Measurements from ENCODE around the gene ARHGEF4. TPM values are rescaled to one million over a fixed set of nuclear protein-coding genes. Genes with fewer than 3 reads are reported as not detected.
A peak's percentile ranks its signal among the peaks of the same experiment; 100 is the strongest.

The ARHGEF4 gene
- total and polyA plus RNA-seq, 5 donors from 2014 or later: 0.22 to 1.7 (median 0.48) TPM; not detected in 1

GRCh38 chr2:131046918-131047652, 210.4 kb downstream of the ARHGEF4 start:
- Histone ChIP-seq H3K36me3 (ENCODE audit: control insufficient read depth, insufficient read depth, low read length) (peaks cover 49% of the 10 kb centered on the region), H3K4me3 (ENCODE audit: low read depth, low read length) (no peak overlapping the region), H3K9me3 (ENCODE audit: control insufficient read depth in 2 of 2, low read length in 2 of 2) (no peaks in the 10 kb centered on the region), H3K27me3 (ENCODE audit: control insufficient read depth, insufficient read depth, low read length) (no peaks in the 10 kb centered on the region), H3K27ac (ENCODE audit: insufficient read depth, low read length, poor library complexity, severe bottlenecking) (no peak overlapping the region), H3K4me1 (ENCODE audit: control insufficient read depth, insufficient read depth, low read length, poor library complexity, severe bottlenecking) (peaks cover 3% of the 10 kb centered on the region)
- ATAC-seq (ENCODE audit: low read depth in 2 of 2) (no peak), DNase-seq (no peak)
- Mint-ChIP-seq H3K27me3 (no peaks in the 10 kb centered on the region), H3K4me1 (peaks cover 0 to 9% (median 2%) of the 10 kb centered on the region in 4 donors), H3K27ac (no peak overlapping the region), H3K9me3 (no peaks in the 10 kb centered on the region), H3K4me3 (no peak overlapping the region), H3K36me3 (peaks cover 36% of the 10 kb centered on the region)

DNA sequence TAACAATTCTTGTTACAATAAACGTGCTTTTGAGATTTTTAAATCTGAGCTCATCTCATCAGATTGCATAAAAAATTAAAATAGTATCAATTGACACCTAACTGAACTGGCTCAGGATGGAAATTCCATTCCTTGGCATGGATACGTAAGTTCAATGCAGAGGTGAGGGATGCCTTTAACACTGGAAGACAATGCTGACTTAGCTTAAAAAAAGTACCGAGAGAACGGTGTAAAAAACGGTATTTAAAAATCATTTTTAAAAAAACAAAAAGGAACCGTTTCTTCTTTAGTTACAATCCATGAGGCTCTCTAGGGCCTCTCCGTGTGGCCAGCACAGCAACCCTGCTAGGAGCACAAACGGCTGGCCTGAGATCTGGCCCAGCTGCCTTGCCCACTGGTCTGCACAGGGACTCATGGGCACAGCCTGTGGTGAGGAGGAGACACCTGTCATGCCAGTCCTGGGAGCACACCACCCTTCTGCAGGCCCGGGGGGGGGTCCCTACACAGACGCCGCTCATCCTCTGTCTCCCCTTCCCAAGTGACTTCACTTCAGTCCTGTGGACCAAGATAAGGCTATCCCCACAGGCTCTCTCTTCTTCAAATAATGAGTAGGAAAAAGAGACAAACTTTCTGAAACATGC, 211.3 kb downstream of the ARHGEF4 start:
- Mint-ChIP-seq H3K4me1 (peaks cover 0 to 4% (median 0%) of the 10 kb centered on the region in 4 donors), H3K27ac (no peak overlapping the region), H3K4me3 (no peak overlapping the region), H3K9me3 (no peaks in the 10 kb centered on the region), H3K36me3 (peaks cover 45% of the 10 kb centered on the region), H3K27me3 (no peaks in the 10 kb centered on the region)
- DNase-seq (no peak), ATAC-seq (ENCODE audit: low read depth in 2 of 2) (no peak)
- H3K27me3 ChIP-seq (ENCODE audit: control insufficient read depth, insufficient read depth, low read length): no peaks in the 10 kb centered on the region
- peaks cover 59% of the 10 kb centered on the region for H3K36me3 ChIP-seq (ENCODE audit: control insufficient read depth, insufficient read depth, low read length)
- no peak overlapping the region for H3K4me3 ChIP-seq (ENCODE audit: low read depth, low read length)
- H3K27ac ChIP-seq (ENCODE audit: insufficient read depth, low read length, poor library complexity, severe bottlenecking): no peak overlapping the region
- no peaks in the 10 kb centered on the region for H3K9me3 ChIP-seq (ENCODE audit: control insufficient read depth in 2 of 2, low read length in 2 of 2)
- H3K4me1 ChIP-seq (ENCODE audit: control insufficient read depth, insufficient read depth, low read length, poor library complexity, severe bottlenecking): no peaks in the 10 kb centered on the region

DNA sequence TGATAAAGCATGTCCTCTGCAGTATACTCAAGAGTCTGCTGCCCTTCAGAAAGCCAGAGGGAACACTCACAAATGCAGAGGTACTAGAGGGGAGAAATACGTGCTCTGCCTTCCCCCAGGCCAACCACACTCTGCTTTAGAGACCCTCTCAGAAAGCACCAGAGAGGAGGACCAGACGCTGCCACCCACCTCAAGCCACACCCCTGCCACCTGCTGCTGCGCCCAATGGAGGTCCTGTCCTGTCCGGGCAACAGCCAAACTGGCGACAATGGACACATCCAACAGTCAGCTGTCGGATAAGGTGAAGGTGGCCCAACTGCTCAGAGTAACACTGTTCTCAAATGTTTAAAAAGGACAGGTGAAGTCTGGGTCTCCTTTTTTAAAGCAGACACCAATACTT, 211.9 kb downstream of the ARHGEF4 start:
- H3K36me3 ChIP-seq (ENCODE audit: control insufficient read depth, insufficient read depth, low read length): peaks cover 64% of the 10 kb centered on the region
- Mint-ChIP-seq H3K9me3 (no peaks in the 10 kb centered on the region), H3K27ac (no peak overlapping the region), H3K4me3 (no peak overlapping the region), H3K27me3 (no peaks in the 10 kb centered on the region), H3K36me3 (peaks cover 50% of the 10 kb centered on the region), H3K4me1 (peaks cover 0 to 4% (median 0%) of the 10 kb centered on the region in 4 donors)
- no peaks in the 10 kb centered on the region for H3K9me3 ChIP-seq (ENCODE audit: control insufficient read depth in 2 of 2, low read length in 2 of 2)
- ATAC-seq (ENCODE audit: low read depth in 2 of 2) (no peak), DNase-seq (no peak)
- H3K27me3 ChIP-seq (ENCODE audit: control insufficient read depth, insufficient read depth, low read length): no peaks in the 10 kb centered on the region
- no peaks in the 10 kb centered on the region for H3K4me1 ChIP-seq (ENCODE audit: control insufficient read depth, insufficient read depth, low read length, poor library complexity, severe bottlenecking)
- H3K27ac ChIP-seq (ENCODE audit: insufficient read depth, low read length, poor library complexity, severe bottlenecking): no peak overlapping the region
- no peak overlapping the region for H3K4me3 ChIP-seq (ENCODE audit: low read depth, low read length)

DNA sequence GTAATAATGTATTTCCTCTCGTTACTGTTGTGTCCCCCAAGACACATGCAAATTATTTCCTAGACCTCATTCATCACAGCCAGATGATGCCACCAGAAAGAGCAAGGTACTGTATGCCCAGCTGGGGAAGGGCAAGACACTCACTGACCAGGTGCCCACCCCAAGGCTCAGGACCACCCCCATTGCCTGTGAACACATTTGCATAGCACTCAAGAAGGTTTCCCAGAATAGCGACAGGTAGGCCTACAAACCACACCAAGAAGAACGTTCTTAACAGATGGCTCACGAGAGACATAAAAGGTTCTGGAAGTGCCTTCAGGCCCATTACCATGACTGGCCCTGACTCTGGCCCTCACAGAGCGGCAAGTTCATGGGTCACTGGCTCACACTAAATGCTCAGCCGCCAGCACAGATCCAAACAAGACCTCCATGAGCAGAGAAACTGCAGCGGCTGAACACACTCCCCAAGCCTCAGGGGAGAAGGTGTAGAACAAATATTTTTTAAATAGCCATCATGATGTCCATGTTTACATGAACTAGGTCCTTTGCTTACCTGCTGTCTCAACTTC, 212.5 kb downstream of the ARHGEF4 start:
- H3K27ac ChIP-seq (ENCODE audit: insufficient read depth, low read length, poor library complexity, severe bottlenecking): no peak overlapping the region
- no peaks in the 10 kb centered on the region for H3K4me1 ChIP-seq (ENCODE audit: control insufficient read depth, insufficient read depth, low read length, poor library complexity, severe bottlenecking)
- Mint-ChIP-seq H3K36me3 (peaks cover 51% of the 10 kb centered on the region), H3K4me3 (no peak overlapping the region), H3K4me1 (peaks cover 0 to 2% (median 0%) of the 10 kb centered on the region in 4 donors), H3K27ac (peak overlapping the region in 1 of 3 donors; percentile 48), H3K9me3 (no peaks in the 10 kb centered on the region), H3K27me3 (no peaks in the 10 kb centered on the region)
- ATAC-seq (ENCODE audit: low read depth in 2 of 2) (no peak), DNase-seq (no peak)
- H3K27me3 ChIP-seq (ENCODE audit: control insufficient read depth, insufficient read depth, low read length): no peaks in the 10 kb centered on the region
- H3K4me3 ChIP-seq (ENCODE audit: low read depth, low read length): no peak overlapping the region
- H3K9me3 ChIP-seq (ENCODE audit: control insufficient read depth in 2 of 2, low read length in 2 of 2): no peaks in the 10 kb centered on the region
- H3K36me3 ChIP-seq (ENCODE audit: control insufficient read depth, insufficient read depth, low read length): peaks cover 67% of the 10 kb centered on the region

GRCh38 chr2:131050896-131051295, 214.2 kb downstream of the ARHGEF4 start:
- no peak overlapping the region for H3K27ac ChIP-seq (ENCODE audit: insufficient read depth, low read length, poor library complexity, severe bottlenecking)
- H3K27me3 Mint-ChIP-seq: no peaks in the 10 kb centered on the region
- no peak for DNase-seq
- peaks cover 65% of the 10 kb centered on the region for H3K36me3 Mint-ChIP-seq
- H3K27me3 ChIP-seq (ENCODE audit: control insufficient read depth, insufficient read depth, low read length): no peaks in the 10 kb centered on the region
- no peaks in the 10 kb centered on the region for H3K9me3 ChIP-seq (ENCODE audit: control insufficient read depth in 2 of 2, low read length in 2 of 2)
- no peak overlapping the region for H3K27ac Mint-ChIP-seq
- no peak for ATAC-seq (ENCODE audit: low read depth in 2 of 2)
- no peak overlapping the region for H3K4me3 ChIP-seq (ENCODE audit: low read depth, low read length)
- no peaks in the 10 kb centered on the region for H3K4me1 ChIP-seq (ENCODE audit: control insufficient read depth, insufficient read depth, low read length, poor library complexity, severe bottlenecking)
- peaks cover 0 to 2% (median under 1%) of the 10 kb centered on the region in 4 donors for H3K4me1 Mint-ChIP-seq
- H3K4me3 Mint-ChIP-seq: no peak overlapping the region
- H3K9me3 Mint-ChIP-seq: no peaks in the 10 kb centered on the region
- H3K36me3 ChIP-seq (ENCODE audit: control insufficient read depth, insufficient read depth, low read length): peaks cover 84% of the 10 kb centered on the region

DNA sequence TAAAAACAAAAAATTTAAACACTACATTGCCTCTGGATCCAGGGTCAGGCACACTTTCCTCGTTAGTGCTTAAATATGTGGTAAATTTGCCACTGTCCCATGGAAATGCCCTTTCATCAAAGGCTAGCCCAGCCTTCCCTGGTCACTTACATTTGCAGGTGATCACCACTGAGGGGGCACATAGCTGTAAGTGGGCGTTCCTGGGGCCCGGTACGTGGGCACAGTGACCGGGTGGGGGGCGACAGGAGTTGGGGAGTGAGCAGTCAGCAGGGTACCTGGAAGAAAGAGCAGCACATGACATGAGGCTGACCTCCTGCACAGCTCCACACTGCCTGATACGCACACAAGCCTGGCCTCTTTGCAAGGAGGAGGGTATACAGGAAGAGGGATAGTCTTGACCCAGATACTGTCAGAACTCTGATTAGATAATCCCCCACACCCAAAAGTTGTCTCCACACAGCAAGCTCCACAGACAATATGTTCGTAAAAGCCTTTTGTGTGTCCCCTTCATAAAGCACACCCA, 216.1 kb downstream of the ARHGEF4 start:
- Histone ChIP-seq H3K27ac (ENCODE audit: insufficient read depth, low read length, poor library complexity, severe bottlenecking) (no peak overlapping the region), H3K4me3 (ENCODE audit: low read depth, low read length) (no peak overlapping the region), H3K4me1 (ENCODE audit: control insufficient read depth, insufficient read depth, low read length, poor library complexity, severe bottlenecking) (no peaks in the 10 kb centered on the region), H3K27me3 (ENCODE audit: control insufficient read depth, insufficient read depth, low read length) (no peaks in the 10 kb centered on the region), H3K9me3 (ENCODE audit: control insufficient read depth in 2 of 2, low read length in 2 of 2) (no peaks in the 10 kb centered on the region), H3K36me3 (ENCODE audit: control insufficient read depth, insufficient read depth, low read length) (peaks cover 94% of the 10 kb centered on the region)
- Mint-ChIP-seq H3K27ac (peak overlapping the region in 1 of 3 donors; percentile 48), H3K4me1 (peaks cover 5 to 13% (median 9%) of the 10 kb centered on the region in 4 donors), H3K9me3 (no peaks in the 10 kb centered on the region), H3K27me3 (no peaks in the 10 kb centered on the region), H3K36me3 (peaks cover 70% of the 10 kb centered on the region), H3K4me3 (no peak overlapping the region)
- DNase-seq (no peak), ATAC-seq (ENCODE audit: low read depth in 2 of 2) (no peak)

GRCh38 chr2:131054488-131054887, 217.8 kb downstream of the ARHGEF4 start:
- Histone ChIP-seq H3K27ac (ENCODE audit: insufficient read depth, low read length, poor library complexity, severe bottlenecking) (no peak overlapping the region), H3K4me3 (ENCODE audit: low read depth, low read length) (no peak overlapping the region), H3K36me3 (ENCODE audit: control insufficient read depth, insufficient read depth, low read length) (peaks cover 86% of the 10 kb centered on the region), H3K27me3 (ENCODE audit: control insufficient read depth, insufficient read depth, low read length) (no peaks in the 10 kb centered on the region), H3K9me3 (ENCODE audit: control insufficient read depth in 2 of 2, low read length in 2 of 2) (no peaks in the 10 kb centered on the region), H3K4me1 (ENCODE audit: control insufficient read depth, insufficient read depth, low read length, poor library complexity, severe bottlenecking) (no peaks in the 10 kb centered on the region)
- Mint-ChIP-seq H3K9me3 (no peaks in the 10 kb centered on the region), H3K4me3 (no peak overlapping the region), H3K36me3 (peaks cover 64% of the 10 kb centered on the region), H3K4me1 (peaks cover 11 to 18% (median 14%) of the 10 kb centered on the region in 4 donors), H3K27me3 (no peaks in the 10 kb centered on the region), H3K27ac (no peak overlapping the region)
- no peak for DNase-seq
- no peak for ATAC-seq (ENCODE audit: low read depth in 2 of 2)
